HCEC 1CT (cell line): ENCODE results near the gene DPM3.

Experiments used
- DNase-seq: peaks from one replicate; pipeline ENCODE4 v3.0.0-alpha.2; 2017

Gene DPM3

GRCh38 chr1:155145491-155145890 is 5.2 kb upstream of the DPM3 start:
- no peak for DNase-seq

DNA sequence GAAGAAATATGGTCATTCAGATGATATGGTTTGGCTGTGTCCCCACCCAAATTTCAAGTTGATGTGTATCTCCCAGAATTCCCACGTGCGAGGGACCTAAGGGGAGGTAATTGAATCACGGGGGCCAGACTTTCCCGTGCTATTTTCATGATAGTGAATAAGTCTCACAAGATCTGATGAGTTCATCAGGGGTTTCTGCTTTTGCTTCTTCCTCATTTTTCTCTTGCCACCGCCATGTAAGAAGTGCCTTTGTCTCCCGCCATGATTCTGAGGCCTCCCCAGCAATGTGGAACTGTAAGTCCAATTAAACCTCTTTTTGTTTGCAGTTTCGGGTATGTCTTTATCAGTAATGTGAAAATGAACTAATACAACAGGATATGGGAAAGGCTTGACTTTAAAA is 1.4 kb upstream of the DPM3 start:
- no peak for DNase-seq

GRCh38 chr1:155140630-155140953 is 261 bp upstream of the DPM3 start:
- no peak for DNase-seq

DNA sequence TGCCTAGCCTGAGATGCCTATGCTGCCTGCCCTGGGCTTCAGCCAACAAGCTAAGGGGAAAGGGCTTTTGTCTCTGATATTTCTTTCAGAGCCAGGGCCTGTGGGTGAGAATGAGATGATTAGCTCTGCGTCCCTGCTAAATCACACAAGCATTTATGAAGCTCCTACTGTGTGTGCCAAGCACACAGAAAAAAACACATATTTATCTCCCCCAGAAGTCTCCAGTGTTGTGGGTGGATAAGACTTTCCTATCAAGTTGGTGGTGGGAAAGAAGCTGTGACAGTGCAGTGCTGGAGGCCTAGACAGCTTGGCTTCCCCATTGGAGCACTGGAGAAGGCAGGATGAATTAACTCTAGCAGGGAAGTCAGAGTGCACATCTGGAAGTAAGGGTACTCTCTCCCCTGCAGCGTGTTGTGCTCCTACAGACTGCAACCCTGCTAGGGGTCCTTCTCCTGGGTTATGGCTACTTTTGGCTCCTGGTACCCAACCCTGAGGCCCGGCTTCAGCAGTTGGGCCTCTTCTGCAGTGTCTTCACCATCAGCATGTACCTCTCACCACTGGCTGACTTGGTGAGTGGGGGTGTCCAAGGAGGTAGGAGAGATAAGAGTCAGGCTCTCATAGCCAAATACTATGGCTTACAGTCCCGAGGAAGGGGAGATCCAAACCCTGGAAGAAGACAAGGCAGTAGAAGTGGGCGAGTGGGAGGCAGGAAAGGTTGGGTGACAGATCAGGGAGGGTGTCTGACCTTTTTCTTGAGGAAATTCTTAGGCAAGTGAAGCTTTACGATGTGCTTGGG is 3.0 kb downstream of the DPM3 start:
- DNase-seq = no peak

- DNase-seq = no peak
Observed at GRCh38 chr1:155136748-155137147, 3.6 kb downstream of the DPM3 start.

DNA sequence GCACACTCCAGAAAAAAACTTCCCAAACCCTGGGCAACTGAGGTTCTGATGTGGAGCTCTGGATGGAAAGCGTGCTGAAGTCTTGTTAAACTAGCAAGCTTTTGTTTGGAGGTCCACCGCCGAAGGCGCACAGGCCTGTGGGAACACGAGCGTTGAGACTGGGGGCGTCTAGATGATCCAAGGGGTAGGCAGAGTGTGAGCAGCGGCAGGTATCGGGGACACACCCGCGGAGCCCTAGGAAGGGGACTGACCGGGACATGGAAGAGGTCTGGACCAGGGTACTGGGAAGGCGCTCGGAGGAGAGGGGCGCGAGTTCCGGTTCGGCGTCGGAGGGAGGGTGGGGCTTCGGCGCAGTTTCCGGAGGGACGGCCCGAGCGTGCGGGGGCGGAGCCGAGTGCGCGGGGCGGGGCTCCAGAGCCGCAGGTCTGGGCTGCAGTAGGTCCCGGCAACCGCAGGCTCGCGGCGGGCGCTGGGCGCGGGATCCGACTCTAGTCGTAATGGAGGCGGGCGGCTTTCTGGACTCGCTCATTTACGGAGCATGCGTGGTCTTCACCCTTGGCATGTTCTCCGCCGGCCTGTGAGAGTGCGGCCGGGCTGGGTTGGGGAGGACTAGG is 4.8 kb downstream of the DPM3 start, which contains the start of gene SLC50A1:
SLC50A1 (plus strand) TSS at position 438 of the 614 bp plus-strand sequence; CDS start at position 498, 60 bp downstream.
- DNase-seq = peak; percentile 89

- peak; percentile 88 for DNase-seq
Observed at GRCh38 chr1:155134880-155135414, 5.4 kb downstream of the DPM3 start.

GRCh38 chr1:155134322-155134721 is 6.0 kb downstream of the DPM3 start:
- no peak for DNase-seq

DNA sequence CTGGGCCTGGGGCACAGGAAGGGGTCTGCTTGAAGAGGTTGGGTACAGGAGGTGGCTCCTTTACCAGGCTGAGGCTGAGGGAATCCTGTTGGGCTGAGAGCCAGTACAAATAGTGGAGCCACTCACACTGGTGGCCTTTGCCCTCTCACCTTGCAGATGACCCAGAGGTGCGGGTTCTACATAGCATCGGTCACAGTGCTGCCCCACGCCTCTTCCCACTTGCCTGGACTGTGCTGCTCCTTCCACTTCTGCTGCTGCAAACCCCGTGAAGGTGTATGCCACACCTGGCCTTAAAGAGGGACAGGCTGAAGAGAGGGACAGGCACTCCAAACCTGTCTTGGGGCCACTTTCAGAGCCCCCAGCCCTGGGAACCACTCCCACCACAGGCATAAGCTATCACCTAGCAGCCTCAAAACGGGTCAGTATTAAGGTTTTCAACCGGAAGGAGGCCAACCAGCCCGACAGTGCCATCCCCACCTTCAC is 6.5 kb downstream of the DPM3 start:
- no peak for DNase-seq

DNA sequence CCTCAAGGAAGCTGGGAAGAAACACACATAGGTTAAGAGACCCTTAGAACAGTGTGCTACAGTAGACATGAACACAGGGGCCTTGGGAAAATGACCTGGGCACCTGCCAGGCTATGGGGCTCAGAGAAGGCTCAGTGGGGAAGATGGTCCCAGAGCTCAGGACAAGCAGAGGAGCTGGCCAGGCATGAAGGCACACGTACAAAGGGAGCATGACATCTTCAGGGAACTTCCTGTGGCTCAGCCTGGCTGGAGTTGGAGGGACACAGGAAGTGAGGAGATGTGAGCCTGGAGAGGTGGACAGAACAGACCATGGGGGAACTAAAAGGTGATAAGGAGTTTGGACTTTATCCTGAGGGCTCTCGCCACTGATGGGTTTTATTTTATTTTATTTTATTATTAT is 8.5 kb downstream of the DPM3 start:
- no peak for DNase-seq

GRCh38 chr1:155131285-155131684 is 9.0 kb downstream of the DPM3 start:
- no peak for DNase-seq

- no peak for DNase-seq
Observed at GRCh38 chr1:155130272-155131006, 9.9 kb downstream of the DPM3 start.

- DNase-seq = no peak
Observed at GRCh38 chr1:155128755-155129473, 11.4 kb downstream of the DPM3 start.

DNA sequence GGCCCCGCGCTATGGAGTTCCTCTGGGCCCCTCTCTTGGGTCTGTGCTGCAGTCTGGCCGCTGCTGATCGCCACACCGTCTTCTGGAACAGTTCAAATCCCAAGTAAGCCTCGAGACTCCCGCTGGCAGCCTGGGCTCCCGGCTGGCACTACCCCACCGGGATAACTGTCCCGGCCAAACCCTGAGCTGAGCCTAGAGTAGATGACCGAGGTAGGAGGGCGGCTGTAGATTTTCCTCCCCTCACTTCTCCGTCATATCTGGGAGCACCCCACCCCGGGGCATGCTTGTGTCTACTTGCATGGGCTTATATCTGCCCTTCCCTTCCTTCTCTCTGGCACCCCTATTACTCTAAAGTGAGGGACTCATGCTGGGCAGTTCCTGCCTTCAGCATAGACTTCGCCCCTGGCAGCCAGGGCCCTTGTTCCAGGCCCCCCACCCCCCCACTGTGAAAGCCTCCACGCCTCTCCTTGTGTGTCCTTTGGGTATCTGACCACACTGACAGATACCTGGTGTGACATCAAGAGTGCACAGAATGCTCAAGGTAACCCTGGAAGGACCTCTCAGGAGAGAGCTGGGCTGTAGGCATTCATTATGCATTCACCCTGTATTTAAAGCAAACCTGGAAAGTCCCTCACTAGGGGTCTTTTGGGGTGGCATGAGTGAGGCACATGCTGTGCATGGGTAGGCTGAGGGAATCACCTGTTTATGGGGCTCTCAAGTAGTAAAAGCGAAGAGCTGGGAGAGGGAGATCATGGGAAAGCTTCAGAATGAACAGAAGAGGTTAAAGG is 12.2 kb downstream of the DPM3 start:
- DNase-seq = no peak

DNA sequence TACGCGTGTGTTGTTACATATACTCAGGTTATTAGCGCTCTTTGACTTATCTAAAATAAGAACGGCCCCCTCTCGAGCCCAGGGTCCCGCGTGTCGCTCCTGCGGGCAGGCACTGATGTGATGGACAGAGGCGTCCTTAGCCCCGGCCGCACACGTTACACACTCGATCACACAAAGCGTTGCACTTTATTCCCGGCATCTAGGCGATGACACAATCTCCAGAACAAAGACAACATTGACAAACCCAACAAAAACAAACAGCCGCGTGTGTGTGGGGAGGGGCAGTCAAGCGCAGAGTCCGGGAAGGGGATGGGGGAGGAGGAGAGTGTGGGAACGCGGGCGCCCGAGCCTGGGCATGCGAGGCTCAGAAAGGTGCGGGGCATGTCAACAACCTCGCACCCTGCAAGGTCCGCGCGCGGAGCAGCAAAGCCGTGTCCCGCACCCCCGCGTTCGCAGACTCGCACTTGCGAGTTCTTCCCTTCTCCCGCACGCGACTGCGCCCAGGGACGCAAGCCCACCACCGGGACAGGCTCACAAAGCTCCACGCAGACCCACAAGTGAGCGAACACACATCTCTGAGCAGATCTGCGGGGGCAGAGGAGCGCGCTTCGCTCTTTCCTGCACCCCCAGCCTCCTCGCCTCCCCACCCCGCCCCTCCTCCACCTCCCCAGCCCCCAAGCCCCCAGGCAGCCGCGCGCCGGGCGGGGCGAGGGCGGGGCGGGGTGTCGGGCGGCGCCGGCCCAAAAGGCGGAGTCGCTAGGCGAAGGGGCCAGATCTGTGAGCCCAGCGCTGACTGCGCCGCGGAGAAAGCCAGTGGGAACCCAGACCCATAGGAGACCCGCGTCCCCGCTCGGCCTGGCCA is 13.0 kb downstream of the DPM3 start, which contains the start of gene EFNA1:
EFNA1 (plus strand) TSS at position 772 of the 862 bp plus-strand sequence. CDS start 102 bp downstream, outside the sequence.
- no peak for DNase-seq

DNA sequence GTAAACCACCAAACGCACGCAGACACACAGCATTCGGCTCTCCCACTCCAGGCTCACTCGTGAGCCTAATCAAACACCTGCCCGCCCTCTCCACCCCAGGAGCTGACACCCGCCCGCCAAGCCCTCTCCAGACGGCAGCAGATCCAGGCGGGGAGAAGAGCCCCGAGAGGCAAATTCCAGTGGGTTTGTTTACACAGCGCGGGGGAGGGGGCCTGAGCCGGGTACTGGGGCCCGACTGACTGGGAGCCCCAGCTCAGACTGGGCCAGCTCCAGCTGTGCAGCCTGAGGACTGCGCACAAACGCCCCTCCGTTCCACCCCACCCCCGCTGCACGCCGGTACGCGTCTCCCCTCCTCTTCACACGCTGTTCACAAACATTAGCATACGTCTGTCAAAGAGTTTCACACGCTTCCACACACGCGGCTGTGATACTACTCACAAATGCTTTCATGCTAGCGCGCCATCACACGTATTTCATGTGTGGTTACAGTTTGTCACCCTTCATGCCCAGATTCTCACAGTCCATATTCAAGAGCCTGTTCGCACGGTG is 13.7 kb downstream of the DPM3 start:
- no peak for DNase-seq

- no peak for DNase-seq
Observed at GRCh38 chr1:155125946-155126555, 14.3 kb downstream of the DPM3 start.

DNA sequence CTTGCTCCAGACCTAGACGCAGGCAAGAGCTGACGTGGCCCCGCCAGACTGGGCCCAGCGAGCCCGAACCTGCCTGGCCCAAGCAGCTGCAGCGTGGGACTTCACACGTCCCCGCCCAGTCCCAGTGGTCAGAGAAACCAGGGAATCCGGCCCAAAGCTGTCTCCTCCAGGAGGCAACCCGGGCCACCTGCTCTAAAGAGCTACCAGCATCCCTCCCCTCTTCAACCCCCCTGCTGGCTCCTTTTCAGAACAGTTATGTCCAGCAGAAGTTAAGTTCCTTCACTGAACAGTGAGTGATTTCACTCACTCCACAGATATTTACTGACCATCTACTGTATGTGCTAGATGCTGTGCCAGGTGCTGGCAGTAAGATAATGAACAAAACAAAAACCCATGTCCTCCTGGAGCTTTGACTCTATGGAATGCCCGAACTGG is 14.8 kb downstream of the DPM3 start:
- no peak for DNase-seq

DNA sequence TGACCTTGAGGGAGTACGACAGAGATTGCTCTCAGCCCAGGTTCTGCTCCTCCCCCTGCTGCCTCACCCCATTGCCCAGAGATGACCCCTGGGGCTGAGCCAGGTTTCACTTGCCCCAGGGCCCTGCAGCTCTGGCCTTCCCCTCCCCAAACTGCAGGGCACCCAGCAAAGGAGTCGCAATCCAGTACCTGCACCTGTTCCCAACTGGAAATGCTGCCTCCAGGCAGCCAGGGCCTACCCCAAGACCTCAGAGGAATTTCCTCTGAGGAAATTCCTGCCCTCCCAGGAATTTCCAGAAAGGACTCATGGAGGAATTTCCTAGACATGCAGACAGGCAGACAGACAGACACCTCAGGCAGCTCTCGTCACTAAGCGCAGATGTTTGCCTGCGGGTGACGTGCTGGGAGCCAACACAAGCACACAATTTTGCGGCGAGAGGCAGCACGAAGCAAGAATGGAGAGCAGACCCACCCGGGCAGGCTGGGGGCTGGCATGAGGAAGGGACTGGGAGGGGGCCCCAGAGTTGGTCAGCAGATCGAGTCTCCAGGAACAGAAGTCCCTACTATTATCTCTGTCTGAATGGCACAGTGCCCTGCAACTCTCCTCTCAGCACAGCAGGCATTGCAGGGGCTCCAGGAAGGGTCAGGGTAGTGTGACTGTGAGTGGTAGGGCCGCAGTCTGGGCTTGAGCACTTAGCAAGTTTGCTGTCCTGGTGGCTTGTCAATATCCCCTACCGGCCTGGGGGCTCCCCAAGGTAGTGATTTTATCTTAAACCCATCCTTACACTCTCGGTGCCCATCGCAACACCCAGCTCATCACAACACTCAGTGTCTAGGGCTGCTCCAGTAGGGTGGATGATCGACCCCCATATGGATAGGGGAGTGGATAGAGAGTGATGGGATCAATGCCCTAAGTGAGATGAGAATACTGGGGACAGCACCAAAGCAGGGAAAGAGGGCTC is 15.5 kb downstream of the DPM3 start:
- DNase-seq = no peak
